Suppressor macrophage treated with lipopolysaccharide for 4 hours (primary cell): ENCODE measurements around the gene A2M.

Source experiments
- DNase-seq: peaks from one replicate; pipeline ENCODE4 v3.0.0-alpha.2; 2020

The A2M gene

DNA sequence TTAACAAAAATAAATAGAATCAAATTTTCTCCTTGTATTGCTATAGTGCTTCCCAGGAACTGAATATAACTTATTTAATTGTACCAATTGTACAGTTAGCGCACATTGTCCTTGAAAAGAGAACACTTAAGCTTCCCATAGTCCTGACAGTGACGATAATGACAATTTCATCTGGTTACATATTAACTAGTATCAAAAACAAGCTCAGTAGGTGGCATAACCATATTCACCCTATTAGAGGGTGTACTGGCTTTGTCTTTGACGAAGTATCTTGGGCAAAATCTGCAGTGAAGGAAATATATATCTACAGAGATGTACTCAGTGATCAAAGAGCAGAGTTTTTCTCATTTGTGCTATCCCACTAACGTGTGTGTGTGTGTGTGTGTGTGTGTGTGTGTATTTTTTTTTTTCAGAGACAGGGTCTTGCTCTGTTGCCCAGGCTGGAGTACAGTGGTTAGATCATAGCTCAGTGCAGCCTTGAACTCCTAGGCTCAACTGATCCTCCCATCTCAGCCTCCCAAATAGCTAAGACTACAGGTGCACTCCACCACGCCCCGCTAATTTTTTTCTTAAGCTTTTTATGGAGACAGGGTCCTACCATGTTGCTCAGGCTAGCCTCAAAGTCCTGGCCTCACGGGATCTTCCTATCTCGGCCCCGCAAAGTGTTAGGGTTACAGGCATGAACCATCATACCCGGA lies 4.9 kb upstream of the A2M start:
- no peak for DNase-seq

DNA sequence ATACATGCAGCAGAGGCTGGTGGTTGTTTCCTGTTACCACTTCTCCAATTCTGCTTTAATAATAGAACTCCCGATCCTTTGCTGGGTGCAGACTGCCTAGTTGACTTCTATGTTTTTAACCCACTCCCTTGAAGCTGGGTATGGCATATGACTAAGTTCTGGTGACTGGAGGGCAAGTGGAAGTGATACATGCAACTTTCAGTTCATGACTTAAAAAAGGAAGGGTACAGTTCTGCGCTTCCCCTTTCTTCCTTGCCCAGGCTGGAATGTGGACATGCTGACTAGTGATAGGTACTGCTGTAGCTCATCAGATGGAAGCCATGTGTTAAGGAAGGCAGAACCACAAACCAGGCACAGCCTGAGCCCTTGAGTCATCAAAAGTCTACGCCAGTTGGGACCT lies 2.4 kb upstream of the A2M start:
- peak; percentile 96 for DNase-seq

DNA sequence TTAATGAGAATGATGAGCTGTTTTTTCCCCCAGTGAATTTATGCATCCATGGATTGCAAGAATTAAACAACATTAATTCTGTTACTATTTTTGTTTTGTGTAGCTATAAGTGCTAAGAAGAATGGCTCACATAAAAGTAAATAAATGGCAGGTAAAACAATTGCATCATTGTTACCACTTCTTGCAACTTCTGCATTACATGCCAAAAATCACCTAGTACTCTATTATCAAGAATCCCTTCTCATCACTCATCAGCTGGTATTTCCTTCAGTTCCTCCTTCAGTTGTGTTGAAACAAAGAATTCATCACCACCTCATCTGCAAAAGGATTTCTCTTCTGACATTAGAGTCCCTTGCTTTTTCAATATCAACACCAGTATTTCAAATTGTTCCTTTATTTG lies 773 bp downstream of the A2M start:
- peak; percentile 66 for DNase-seq

DNA sequence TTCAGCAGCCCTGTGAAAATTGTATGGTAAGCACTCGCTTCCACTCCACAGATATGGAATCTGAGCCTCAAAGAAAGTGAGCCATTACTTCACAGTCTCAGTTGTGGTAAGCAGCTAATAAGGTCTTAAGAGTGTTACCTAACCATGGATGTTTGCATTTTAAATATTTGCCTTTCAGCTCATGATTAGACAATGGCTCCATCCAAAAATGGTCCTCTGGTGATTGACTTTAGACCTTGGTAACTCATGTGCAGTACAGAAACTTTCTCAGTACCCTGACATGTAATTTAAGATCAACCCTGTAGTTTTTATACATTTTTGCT lies 1.8 kb downstream of the A2M start:
- no peak for DNase-seq

DNA sequence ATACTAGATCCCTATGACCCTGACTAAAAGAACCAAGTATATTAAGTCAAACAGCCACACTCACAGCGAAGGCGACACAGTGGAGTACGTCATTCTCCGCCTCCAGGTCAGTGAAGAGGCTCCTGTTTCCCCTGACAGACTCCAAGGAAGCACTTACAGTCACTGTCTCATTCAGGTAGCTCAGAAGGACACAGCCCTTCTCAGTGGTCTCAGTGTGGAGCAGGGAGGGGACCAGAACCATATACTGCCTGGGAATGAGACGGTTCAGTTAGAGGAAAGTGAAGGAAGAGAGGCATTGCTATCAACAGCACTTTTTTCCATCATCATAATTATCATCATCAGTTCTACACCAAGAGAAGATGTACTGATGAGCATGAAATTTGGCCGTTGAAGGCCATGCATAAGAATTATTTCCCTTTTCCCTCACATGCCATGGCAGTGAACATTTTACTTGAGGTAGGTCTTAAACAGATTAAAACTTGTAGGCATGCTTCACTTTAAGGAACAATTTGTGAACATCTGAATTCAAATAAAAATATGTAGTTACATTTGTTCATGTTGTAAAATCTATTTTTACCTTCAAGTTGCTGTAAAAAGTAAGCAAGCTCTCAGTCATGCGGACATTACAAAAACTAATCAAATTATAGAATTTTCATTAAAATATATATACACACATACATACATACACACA lies 2.3 kb downstream of the A2M start:
- no peak for DNase-seq

DNA sequence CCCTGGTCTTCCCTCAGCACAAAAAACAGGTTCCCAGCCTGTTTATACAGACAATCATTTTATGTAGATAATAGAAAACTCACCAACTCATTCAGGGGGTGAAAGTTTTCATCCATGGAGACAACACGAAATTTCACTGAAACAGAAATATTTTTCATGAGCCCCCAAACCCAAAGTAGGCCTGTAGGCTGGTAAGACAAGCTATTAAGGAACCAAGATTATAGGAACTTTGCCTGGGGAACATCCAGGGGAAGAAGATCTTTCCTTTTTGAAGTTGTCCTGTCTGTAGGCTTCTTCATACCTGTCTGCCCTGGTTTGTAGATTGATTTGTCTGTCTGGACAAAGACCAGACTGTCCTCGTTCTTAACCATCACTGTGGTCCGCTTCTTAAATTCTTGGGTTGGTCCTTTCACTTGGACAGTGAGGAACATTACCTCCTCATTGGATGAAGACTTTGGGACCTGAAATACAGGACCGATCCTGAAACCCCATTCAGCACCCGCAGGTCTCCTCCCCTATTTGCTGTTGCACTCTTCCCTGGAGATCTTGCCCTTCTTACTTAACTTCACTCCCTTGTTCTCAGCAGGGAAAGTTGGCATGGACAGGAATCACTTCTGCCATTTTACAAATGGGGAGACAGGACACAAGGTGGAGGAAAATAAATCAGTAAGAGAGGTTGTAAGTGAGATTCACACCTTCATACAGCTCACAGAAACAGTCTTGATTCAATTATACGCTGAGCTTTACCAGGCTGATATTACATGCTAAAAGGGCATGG lies 3.5 kb downstream of the A2M start:
- no peak for DNase-seq

DNA sequence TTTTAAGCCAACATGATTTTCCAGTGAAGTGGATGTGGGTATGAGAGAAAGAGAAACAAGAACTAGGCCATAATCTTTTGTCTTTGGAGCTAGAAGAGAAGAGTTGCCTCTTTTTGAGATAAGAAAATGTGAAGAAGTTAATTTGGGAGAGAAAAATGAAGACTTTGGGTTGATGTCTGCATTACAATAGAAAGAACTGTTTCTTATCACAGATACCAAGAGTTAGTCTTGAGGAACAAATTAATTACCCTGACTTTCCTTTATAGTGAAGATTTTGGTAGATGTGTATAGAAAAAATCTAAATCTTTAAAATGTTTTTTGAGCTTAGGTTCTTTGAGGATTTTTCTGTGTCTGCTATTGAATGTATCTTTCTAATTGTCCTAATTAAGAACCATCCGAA lies 4.2 kb downstream of the A2M start:
- DNase-seq, result no peak

DNA sequence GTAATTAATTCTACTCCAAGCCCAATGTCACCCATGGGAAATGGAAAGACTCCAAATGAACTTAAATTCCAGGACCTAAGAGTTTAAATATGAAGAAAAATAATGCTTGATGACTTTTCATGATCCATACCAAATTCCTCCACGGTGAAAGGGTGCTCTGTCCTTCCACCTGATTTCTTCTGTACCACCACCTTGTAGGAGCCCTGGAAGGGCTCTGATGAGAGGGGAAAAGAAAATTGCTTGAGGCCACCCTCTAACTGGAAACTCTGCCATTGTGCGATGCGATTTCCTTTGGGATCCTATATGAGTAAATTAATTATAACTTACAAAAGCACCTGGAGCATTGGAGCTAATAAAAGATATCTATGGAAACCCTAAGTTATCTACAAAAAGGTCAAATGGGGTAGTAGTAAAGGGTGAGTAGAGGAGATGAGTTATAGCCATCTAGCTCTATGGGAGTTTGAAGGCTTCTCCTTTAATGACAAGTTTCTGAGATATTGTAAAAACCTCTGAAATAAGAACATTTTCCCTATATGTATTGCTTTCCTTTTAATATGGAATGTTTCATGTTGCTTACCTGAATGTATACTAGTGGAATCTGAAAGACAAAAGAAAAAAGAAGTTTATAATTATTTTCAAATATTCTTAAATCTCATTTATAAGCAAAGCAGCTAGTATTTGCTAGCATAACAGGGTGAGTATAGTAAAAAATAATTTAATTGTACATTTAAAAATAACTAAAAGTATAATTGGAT lies 5.8 kb downstream of the A2M start:
- no peak for DNase-seq

DNA sequence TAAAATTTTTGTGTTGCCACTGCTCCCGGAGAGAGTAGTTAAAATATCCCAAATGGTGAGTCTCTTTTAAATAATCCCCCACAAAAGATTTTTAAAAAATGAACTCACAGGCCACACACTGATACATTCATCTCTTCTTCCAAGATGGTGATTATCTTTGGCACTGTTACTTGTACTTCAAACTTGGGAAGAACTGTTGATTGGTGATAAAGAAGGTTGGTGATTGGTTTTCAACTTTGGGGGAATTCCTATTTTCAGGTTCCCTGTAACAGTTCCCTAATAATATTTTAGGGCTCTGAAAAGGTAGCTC lies 6.6 kb downstream of the A2M start:
- no peak for DNase-seq

DNA sequence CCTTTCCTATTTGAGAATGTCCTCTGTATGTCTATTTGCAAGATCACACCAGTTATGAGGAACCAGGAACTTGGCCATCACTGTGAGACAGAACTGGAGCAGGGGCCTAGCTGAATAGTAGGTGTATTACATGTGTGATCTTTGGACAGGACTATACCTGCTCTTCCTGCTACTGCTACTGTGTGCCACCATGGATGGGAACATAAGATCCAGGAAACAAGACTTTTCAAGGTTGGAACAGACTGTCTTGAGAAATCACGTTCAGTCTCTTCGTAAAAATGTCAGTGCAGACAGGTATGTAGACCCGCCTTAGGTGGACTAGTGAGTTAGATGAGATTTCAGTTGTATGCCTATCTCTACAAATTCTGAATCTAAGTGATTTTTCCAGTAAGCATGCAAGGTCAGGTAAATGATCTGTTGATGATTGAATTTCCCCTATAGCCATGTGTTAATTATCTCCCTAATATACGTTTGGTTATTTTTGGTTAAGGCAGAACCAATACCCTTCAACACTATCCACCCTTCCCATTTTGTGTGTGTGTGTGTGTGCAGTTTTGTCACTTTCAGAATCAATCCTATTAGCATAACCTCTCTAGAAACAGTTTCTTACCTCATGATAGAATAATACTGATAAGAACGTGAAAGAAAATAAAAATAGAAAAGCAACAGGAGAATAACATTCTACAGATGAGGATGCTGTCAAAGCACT lies 7.1 kb downstream of the A2M start:
- DNase-seq, result no peak

DNA sequence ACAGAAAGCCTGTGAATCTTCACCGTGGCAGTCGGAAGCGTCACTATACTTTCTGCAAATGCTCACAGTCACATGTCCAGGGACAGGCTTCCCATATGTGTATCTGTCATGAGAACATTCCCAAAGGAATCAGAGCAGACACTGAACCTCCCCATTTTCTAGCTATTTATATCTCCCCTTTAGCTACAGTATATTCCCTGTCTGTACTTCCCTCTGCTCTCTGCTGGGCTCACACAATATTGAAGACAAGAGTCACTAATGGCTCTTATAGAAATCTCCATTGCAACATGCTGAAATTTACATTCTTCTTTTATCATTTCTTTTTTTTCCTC lies 8.2 kb downstream of the A2M start:
- no peak for DNase-seq

DNA sequence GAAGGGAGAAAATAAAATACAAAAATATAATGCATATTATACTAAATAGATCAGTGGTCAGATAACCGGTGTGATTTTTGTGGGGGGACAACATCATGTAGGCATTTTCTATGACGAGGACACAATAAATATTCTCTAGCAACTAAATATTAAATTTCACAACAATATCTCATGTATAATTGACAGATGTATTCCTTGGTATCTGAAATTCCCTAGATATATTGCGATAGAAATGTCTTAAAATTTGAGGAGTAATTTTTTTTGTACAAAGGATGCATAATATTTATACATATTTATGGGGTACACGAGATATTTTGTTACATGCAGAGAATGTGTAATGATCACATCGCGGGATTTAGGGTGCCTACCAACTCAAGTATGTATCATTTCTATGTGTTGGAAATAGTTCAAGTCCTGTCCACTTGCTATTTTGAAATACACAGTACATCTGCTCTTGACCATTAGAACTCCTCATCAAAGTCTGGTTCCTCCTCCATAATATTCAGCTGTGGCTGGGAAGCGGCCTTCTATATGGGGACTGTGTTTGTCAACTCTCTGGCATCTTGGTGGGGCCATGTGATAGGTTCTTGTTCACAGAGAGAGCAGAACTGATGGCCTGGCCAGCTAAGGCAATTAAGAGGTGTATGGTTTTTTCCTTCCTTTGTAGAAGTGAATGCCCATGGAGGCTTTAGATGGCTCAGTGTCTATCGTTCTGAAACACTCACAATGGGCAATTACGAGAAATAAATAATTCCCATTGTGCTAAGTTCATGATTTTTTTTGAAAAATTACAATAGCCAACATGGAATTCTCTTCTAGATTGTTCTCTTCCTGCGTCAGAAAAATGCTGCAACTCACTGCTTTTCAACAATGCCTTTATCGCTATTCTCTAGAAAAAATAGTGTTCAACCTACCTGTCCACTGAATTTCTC lies 8.8 kb downstream of the A2M start:
- no peak for DNase-seq

DNA sequence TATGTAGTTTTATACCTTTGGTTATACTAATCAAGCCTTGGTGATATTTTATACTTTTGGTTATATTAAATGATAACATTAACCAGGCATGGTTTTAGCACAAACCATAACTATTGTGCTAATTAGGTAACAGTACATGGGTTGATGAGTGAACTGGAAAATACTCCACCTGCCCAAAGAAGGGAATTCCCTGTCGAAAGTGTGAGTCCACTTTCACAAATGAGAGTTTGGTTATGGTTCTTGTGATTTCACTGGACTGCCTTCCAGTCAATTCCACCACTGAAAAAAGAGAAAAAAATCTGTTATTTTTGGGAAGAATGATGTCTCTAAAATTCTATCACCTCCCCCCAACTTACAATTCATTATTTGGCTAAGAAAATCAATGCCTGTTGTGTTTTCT lies 9.7 kb downstream of the A2M start:
- DNase-seq, result no peak

DNA sequence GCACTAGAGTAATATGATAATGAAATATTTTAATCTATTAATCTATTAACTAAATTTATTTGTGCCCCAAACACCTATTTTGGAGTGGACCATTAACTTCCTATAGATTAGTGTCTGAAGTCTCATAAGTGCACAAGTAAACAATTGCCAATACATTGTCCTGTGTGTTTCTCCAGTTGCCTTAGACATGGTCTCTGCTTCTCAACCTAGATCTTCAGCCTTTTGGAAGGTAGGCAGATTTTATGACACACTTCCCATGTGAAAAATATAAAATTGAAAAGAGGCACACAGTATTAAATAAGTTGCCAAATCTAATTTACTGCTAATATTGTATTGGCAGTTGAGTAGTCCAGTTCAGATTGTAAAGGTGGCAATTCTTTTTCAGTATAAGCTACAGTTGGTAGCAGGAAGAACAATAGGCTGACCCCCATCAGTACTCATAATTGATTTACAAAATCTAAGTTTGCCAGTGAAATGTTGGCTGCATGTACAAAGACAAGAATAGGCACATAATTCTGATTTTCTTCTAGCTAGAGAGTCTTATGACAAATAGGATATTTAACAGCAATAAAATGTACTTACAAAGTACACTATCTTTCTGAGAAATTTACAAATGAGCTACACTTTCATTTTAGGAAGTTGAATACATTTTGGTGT lies 10.8 kb downstream of the A2M start:
- DNase-seq, result no peak

DNA sequence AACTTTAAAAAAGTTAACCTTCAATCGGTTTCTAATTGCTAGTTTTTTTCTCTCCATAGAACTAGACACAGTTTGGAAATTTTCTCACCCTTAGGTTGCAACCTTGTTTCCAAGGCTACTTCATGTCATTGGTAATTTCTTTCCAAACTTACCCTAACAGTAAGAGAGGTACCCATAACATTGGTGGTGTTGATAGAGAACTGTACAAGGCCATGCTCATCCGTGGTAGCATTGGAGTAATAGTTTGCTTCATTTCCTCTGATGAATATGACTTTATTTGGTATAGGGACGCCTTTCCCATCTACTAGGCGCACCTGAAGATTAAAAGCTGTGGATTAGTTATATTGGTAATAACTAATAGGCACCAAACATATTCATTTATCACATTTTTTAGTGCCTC lies 11.6 kb downstream of the A2M start:
- no peak for DNase-seq

DNA sequence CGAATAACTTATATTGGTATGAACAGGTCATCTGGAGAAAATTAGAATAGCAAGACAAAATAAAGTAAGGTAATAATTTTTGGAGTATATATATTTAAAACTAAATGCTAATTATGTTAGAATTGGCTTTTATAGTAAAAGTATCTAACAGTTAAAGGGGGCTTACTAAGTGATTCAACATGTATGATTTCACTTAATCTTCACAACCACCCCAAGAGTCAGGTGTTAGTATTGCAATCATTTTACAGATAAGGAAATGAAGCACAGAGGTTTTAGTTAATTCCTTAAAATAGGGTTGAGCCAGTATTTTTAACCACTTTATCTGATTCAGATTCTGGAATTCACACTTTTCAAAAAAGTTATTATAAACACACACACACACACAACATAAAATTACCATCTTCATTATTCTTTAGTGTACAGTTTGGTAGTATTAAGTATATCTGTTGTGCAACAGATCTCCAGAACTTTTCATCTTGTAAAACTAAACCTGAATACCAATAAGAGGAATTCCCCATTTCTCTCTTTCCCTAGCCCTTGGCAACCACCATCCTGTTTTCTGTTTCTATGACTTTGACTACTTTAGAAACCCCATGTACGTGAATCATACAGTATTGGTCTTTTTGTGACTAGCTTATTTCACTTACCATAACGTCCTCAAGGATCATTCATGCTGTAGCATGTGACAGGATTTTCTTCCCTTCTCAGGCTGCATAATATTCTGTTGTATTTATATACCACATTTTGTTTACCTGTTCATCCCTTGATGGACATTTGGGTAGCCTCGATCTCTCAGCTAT lies 12.5 kb downstream of the A2M start:
- peak; percentile 47 for DNase-seq

DNA sequence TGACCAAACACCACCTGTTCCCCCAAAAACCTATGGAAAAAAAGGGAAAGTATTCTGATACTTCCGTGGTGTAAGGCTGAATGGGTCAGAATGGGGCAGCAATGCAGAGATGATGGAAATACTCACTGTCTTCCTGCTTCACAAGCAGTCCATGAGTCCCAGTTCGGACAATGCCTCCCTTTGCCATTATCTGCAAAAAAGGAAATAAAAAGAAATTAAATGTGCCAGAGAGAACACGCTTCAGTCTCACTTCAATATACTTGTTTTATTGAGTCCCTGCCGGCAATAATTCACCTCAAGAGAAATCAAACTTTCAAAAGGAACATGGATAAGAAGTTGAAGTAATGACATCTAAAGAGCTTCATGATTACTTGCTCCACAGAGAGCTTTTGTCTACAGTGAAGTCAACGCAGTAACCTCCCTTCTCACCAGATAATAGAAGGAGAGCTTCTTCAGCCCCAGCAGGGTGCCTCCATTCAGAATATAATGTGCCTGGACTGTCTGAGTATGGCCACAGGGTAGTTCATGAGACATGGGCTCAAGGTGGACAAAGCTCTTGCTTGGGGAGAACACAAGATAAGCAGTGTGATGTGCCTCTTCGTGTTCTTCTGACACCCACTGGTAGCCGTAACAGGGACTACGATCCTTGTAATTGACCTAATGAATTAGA lies 14.6 kb downstream of the A2M start:
- no peak for DNase-seq

DNA sequence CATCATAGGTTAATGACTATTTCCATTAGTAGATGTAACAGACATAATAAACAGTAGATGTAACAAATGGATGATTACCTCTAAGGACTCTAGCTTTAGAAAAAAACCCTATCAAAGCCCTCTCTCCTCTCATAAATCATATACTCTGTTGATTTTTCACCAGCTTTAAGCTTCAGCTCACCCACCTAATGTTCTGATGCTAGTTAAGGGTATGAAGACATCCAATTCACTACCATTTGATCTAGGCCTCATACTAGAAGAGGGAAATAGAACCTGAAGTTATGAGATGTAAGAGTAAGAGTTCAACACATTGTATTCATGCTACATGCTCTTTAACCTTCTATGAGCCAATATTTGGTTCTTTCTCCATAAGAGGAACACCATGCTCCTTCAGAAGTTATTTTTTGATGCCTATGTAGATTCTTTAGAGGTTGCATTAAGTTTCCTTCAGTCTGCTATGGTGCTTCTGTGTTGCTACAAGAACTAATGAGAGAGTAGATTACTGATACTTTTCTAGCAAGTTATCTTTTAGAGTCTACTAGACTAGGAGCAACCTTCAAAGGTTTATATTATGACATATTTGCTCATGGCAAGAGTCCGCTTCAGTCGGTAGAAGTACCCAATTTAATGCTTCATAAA lies 16.0 kb downstream of the A2M start:
- DNase-seq, result no peak

DNA sequence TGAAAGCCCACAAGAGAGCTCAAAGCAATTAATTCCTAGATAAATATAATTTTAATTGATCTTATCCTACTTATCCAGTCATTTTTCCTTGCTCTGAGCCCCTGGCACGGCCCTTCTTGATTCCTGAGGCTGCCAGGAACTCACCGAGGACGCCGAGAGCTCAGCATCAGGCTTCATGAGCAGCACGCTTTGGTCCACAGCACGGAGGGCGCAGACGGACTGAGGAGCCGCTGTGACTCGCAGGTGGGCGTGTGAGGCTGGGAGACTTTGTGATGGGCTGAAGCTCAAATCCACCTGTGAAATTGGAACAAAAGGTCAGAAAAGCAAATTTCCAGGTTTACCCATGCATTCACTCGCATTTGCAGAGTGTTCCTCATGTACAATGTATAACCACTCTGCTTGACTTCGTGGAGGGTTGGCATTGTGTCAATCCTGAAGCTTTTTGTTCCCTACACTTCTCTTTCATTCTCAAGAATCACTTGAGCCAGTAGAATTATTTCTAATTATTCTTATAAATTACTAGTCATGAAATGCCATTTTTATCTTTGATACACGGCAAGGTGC lies 17.2 kb downstream of the A2M start:
- no peak for DNase-seq
